Placental epithelial cell (primary cell): ENCODE data around the gene DEDD. TPM values are rescaled to one million over a fixed set of nuclear protein-coding genes. Genes with fewer than 3 reads are reported as not detected.

Source experiments
- small RNA-seq: library from RNA; depleted of rRNA; stranded (forward); fragments of <200 nt; gene quantifications from one replicate; pipeline ENCODE3, GENCODE V24; 2012
- total RNA-seq: library from RNA; depleted of rRNA; stranded (reverse); fragments of >200 nt; gene quantifications from 2 replicates; pipeline ENCODE4 v1.2.3, GENCODE V29; 2012

The DEDD gene, protein sequence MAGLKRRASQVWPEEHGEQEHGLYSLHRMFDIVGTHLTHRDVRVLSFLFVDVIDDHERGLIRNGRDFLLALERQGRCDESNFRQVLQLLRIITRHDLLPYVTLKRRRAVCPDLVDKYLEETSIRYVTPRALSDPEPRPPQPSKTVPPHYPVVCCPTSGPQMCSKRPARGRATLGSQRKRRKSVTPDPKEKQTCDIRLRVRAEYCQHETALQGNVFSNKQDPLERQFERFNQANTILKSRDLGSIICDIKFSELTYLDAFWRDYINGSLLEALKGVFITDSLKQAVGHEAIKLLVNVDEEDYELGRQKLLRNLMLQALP
- 40.0 and 45.1 TPM in 2 replicates for total RNA-seq

DNA sequence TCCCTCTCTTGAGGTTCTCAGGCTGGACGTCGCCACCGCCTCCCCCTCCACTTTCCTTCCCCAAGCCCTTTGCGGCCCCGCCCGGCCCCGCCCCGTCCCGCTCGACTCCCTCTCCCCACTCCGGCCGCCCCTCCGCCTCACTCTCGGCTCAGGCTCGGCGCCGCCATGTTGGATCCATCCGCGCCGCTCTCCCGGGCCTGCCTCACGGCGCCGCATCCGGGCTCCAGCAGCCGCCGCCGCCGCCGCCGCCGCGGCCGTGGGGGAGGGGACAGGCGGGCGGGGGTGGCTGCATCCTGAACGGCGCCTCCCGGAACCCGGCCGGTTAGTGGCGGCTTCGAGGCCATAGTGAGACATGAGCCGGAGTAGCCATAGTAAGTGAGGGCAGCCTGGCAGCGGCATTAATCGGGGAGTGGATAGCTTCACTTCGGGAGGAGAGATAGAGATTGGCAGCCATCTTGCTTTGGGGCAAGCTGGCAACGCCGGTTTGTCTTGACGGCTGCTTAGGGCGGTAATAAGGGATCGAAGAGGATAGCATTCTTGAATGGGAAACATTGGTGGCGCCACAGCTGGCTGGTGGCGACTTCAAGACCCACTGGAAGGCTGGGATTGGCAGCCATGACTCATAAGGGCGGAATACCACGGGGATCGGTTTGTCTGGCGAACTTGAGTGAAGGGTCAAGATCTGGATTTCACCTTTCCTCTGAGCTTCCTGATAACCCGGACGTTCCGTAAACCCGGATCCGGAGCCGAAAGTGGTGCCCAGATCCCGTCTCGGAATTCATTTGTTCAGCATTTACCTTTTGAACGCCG is at the start of gene DEDD:
DEDD (minus strand) TSS at position 258 of the 810 bp plus-strand sequence. CDS start 8,205 bp downstream, outside the sequence.

DNA sequence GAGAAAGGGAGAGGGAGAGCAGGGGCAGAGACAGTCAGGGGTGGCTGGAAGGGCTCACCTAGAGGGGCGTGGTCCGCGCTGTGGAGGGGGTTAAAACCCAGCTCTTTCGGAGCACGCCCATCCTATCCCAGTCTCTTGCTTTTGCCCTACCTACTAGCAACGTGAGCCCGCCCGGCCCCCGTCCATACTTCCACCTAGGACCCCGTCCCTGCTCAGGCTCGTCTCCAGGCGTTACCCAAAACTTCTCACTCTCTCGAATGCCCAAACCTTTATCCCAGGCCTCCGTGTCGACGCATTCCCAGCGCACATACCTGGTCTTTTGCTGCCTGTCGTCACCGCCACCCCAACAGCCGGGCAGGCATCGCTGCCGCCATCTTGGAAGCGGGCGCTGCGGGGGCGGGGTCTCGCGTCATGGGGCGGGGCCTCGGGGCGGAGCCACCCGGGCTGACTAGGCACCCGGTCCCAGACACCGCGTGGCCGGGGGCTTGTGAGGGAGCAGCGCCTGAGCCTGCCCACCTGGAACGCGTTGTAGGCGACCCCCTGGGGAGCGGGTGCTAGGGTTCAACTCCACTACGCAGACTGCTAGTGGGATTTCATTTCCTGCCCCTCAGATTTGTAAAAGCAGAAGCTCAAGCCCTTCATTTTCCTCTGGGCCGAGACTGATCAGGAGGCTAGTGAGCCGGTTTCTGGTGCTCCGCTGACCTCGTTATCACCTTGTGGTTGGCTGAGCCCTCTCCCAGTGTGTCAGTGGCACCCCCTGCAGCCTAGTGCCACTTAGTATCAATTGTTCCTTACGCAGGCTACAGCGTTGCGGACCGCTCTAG is 44.9 kb upstream of the DEDD start, which contains the start of gene B4GALT3:
B4GALT3 (minus strand) TSS at position 396 of the 824 bp plus-strand sequence. CDS start 1,447 bp downstream, outside the sequence.

DNA sequence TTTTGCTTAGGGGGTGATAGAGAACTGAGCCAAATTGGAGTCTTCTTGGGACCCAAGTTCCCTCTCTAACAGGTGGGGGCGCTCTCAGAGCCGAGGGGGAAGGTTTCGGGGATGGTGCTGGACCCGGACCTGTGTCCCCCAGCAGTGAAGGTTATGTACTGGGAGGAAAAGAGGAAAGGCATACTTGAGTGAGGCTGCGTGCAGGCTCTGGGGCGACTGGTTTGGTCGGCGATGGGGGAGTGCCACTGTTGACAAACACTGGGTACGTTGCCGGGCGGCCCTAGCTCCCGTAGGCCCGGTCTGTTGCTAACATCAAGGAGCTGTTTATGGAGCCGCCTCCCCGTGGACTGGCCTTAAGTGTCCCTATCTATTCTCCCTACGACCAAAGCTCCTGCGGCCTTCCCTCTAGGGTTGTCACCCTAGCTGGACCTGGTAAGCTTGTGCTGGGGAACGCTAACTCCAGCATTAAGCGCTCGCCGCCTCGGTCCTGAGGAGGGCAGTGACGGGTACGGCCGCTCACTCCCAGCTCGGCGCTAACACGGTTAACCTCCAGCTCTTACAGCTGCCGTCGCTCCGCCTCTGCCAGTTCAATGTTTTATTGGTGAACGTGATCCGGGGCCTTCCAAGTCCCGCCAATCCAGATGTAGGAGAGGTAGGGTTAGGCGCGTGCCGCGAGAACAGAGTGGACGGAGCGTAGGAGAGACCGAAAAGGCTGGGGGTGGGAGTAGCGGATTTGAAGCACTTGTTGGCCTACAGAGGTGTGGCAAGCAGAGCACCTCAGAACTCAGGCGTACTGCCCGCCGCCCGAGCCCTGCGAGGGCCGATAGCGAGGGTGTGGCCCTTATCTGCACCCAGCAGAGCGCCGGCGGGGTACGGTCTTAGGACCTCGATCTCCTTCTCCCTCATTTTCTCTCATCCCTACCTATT is 33.5 kb upstream of the DEDD start, which contains the start of gene PPOX:
PPOX (plus strand) TSS at position 685 of the 927 bp plus-strand sequence. CDS start 422 bp downstream, outside the sequence.

DNA sequence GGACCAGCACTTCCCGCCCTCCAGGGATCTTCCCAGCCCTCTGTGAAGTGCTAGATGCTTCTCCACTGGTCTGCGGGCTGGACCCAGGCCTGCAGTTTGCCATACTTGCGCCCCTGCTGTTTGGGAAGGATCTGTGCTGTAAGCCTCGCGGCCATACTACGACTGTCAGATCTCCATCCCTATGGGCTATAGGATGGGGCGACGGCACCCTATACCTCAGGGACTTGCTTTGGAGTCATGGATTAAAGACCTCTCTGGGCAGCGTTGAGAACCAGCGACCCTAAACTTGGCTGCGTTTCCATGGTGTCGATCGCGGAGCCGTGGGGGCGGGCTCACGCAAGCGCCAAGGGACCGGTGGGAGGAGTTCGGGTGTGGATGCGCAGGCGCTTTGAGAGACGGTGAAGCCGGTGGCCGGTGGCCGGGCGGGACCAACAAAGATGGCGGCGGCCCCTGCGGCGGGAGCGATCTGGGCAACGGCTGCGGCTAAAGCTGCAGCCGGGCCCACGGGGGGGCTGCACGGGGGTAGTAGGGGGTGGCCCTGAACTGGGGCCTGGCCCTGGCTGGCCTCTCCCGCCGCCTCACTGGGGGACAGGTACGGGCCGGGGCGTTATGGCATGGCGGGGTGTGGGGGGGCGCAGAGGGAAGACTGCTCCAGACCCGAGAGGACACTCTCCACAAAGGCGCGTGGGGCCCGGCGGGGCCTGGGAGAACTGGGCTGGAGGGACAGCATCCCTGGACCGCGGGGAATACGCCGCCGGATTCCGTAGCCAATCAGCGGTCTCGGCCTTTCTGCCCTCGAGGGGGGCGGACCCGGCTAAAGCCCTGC is 26.8 kb upstream of the DEDD start, which contains the start of gene USP21:
USP21 (plus strand) TSS at position 414 of the 826 bp plus-strand sequence. CDS start 1,141 bp downstream, outside the sequence.

DNA sequence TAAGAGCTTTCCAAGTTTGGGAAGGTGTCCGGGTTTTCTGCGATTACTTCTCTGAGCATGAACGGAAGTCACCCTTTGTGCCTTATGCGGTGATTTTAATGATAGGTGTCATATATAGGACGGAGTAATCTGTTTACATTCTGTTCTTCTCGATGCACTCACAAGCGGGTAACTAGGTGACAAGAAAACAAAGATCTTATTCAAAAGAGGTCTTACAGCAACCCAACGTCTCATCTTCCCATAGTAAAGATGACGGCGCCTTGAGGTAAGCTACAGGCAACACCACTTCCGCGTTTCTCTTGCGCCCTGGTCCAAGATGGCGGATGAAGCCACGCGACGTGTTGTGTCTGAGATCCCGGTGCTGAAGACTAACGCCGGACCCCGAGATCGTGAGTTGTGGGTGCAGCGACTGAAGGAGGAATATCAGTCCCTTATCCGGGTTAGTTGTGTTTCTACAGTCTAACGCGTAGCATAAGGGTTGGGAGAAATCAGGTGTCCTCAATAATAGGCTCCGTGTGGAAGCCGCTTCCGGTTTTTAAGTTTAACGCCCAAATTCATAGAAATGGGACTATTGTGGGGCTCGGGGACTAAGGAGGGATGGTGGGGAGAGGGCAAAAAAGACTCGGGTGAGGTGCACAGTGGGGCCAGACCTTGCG is 21.3 kb upstream of the DEDD start, which contains the start of gene UFC1:
UFC1 (plus strand) TSS at position 297 of the 656 bp plus-strand sequence; CDS start at position 317, 20 bp downstream.

DNA sequence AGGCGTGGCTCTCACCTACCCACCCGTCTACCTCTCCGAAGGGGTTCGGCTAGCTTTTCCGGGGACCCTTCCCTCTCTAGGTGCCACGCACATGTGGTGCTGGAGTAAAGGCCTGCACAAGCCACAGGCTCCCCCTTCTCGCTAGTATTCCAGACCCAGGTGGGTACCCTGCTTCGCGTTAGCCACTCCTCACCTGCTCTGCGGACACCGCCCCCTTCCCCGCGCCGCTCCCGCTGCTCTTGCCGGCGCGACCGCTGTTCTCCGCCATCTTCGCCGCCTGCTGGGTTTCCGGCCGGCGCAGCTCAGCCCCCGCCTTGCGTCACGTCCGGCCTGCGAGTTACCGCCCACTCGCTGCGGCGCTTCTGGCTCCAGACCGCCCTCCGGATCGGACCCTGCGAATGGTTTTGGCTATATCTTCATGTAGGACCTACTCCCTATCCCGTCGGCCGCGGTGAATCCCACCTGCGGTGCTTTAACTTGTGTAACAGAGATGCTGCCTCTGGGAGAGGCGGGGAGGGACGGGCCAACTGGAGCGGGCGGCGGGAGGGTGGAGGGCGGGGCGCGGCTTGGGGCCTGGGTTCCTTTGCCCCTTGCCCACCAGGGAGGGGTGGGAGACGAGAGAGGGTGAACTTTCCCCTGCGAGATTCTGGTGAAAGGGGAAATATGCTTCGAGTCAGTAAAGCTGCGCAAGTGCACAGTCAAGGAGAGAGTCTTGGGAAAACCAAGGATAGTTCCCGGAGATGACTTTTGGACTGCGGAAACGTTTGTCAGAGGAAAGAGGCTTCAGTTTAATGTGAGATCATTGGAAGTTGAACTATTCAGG is 14.5 kb downstream of the DEDD start, which contains the start of the genes NIT1 and PFDN2:
NIT1 (plus strand) TSS at position 347 of the 823 bp plus-strand sequence; CDS start at position 419, 72 bp downstream.
PFDN2 (minus strand) TSS at position 279 of the 823 bp plus-strand sequence; CDS start at position 268, 11 bp downstream.

DNA sequence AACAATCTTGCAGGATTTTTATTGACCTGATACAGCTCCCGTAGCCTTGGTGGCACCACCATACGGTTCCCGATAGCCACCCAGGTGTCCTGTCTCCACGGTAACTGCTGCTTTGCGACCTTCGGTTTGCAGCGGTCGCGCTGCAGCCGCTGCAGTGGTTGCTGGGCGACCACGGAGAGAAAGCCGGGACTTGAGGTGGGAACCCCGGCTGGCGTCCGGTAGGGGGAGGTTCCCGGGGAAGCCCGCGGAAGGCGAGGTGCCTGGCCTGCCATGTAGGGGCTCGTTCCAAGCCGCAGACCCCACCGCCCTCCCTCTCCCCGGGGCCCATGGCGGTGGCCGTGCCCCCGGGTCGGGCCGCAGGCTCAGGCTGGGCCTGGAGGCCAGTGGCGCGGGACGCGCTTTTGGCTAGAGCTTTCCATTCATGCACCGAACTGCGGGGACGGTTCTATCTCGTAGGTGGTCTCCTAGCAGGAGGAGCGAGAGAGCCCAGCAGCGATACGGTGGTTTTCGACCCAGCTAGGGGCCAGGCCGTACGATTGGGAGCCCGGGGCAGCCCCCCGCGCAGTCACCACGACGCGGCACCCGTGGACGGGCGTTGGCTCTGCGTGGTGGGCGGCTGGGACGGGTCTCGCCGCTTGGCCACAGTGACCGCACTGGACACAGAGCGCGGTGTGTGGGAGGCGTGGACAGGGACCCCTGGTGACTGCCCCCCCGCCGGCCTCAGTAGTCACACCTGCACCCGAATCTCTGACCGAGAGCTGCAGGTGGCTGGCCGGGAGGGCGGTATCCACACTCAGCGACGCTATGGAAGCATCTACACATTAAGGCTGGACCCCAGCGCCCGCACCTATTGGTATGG is 34.0 kb downstream of the DEDD start, which contains the start of gene KLHDC9:
KLHDC9 (plus strand) TSS at position 152 of the 859 bp plus-strand sequence; CDS start at position 327, 175 bp downstream.

DNA sequence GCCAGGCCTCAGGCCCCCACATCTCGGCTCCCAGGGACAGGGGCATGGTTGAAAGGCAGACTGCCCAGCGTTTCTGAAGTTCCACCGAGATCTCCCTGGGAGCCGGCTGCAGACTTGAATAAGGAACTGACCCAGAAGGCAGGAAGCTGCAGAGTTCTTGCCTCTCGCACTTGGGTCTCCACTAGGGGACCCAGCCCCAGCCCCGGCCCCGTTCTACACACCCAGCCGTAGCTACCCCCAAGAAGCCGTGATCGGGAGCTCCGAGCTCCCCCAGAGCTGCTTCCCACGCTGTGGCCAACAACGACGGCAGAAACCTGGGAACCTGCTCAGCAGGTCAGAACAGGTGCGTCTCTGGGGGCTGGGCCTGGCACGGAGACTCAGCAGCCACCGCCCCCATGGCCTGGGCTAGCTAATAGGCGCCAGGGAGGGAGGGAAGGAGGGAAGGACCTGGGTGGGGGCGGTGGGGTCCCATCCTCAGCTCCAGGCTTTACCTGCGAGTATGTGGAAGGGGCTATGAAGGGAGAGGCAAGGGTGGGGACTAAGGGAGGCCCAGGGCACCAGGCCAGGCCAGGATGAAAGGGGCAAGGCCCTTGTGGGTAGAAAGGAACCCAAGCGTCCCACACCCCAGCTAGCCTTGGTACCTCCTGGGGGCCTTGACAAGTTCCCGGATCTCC is 43.1 kb downstream of the DEDD start, which contains the start of gene NECTIN4:
NECTIN4 (minus strand) TSS at position 308 of the 674 bp plus-strand sequence; CDS start at position 46, 262 bp downstream.

Small RNAs within 50 kb of the gene (small RNA-seq; reads per million reads assigned to genes)
- gene RF01225, result not detected

Other genes starting within 250 kb of the DEDD start
- gene ITLN1, start 247.5 kb downstream of the DEDD start, total RNA-seq, result 0.79 TPM in 1 of 2 replicates, not detected in the other
- gene ITLN2, start 177.9 kb downstream of the DEDD start, total RNA-seq, result not detected in 2 replicates
- gene F11R, start 111.5 kb downstream of the DEDD start, total RNA-seq, result 107 and 238 TPM in 2 replicates
- 57.7 and 112 TPM in 2 replicates for gene TSTD1, start 93.7 kb downstream of the DEDD start, total RNA-seq
- 69.6 and 112 TPM in 2 replicates for gene USF1, start 86.7 kb downstream of the DEDD start, total RNA-seq
- 1.2 and 2.5 TPM in 2 replicates for gene ARHGAP30, start 62.8 kb downstream of the DEDD start, total RNA-seq
- 47.5 and 187 TPM in 2 replicates for gene NECTIN4, start 43.1 kb downstream of the DEDD start, total RNA-seq
- 2.4 and 3.5 TPM in 2 replicates for gene KLHDC9, start 34.3 kb downstream of the DEDD start, total RNA-seq
- gene PFDN2, start 14.6 kb downstream of the DEDD start, total RNA-seq, result 14.6 and 17.7 TPM in 2 replicates
- gene NIT1, start 14.6 kb downstream of the DEDD start, total RNA-seq, result 34.2 and 36.9 TPM in 2 replicates
- gene UFC1, start 21.3 kb upstream of the DEDD start, total RNA-seq, result 61.9 and 103 TPM in 2 replicates
- gene USP21, start 26.8 kb upstream of the DEDD start, total RNA-seq, result 13.7 and 18.4 TPM in 2 replicates
- gene PPOX, start 33.8 kb upstream of the DEDD start, total RNA-seq, result 13.8 and 16.9 TPM in 2 replicates
- 23.6 and 43.4 TPM in 2 replicates for gene B4GALT3, start 44.8 kb upstream of the DEDD start, total RNA-seq
- gene ADAMTS4, start 66.4 kb upstream of the DEDD start, total RNA-seq, result under 0.01 TPM in 1 of 2 replicates, not detected in the other
- 72.1 and 83.2 TPM in 2 replicates for gene NDUFS2, start 69.7 kb upstream of the DEDD start, total RNA-seq
- gene FCER1G, start 82.6 kb upstream of the DEDD start, total RNA-seq, result 0.39 and 0.65 TPM in 2 replicates
- not detected in 2 replicates for gene APOA2, start 91.0 kb upstream of the DEDD start, total RNA-seq
- 5.5 and 11.5 TPM in 2 replicates for gene TOMM40L, start 93.4 kb upstream of the DEDD start, total RNA-seq
- not detected in 2 replicates for gene NR1I3, start 105.5 kb upstream of the DEDD start, total RNA-seq
- gene PCP4L1, start 126.1 kb upstream of the DEDD start, total RNA-seq, result not detected in 2 replicates
- 0.33 and 1.6 TPM in 2 replicates for gene MPZ, start 177.3 kb upstream of the DEDD start, total RNA-seq
- 19.6 and 61.5 TPM in 2 replicates for gene SDHC, start 181.7 kb upstream of the DEDD start, total RNA-seq
- not detected in 2 replicates for gene CFAP126, start 235.2 kb upstream of the DEDD start, total RNA-seq